Activated naive CD8-positive, alpha-beta T cell (primary cell): ENCODE data around the gene NOL4L.

ENCODE experiments used
- H3K27ac Mint-ChIP-seq: one replicate; pipeline ENCODE4 v1.8.0; 2021; ENCODE audit warnings: mixed read lengths
- H3K27me3 Mint-ChIP-seq: one replicate; pipeline ENCODE4 v1.8.0; 2021; ENCODE audit warnings: mixed read lengths
- H3K36me3 Mint-ChIP-seq: one replicate; pipeline ENCODE4 v1.8.0; 2021; ENCODE audit warnings: mixed read lengths
- H3K4me1 Mint-ChIP-seq: one replicate; pipeline ENCODE4 v1.8.0; 2021; ENCODE audit warnings: low read depth, mixed read lengths
- H3K4me3 Mint-ChIP-seq: one replicate; pipeline ENCODE4 v1.8.0; 2021; ENCODE audit warnings: mild to moderate bottlenecking, mixed read lengths
- H3K9me3 Mint-ChIP-seq: one replicate; pipeline ENCODE4 v1.8.0; 2021; ENCODE audit warnings: low read depth, mixed read lengths

NOL4L gene

GRCh38 chr20:32448306-32449056, 136.7 kb downstream of the NOL4L start:
- Mint-ChIP-seq H3K4me1 (peaks cover 34% of the 10 kb centered on the region), H3K36me3 (no peaks in the 10 kb centered on the region), H3K9me3 (no peaks in the 10 kb centered on the region), H3K27ac (peak overlapping the region; percentile 61), H3K4me3 (no peak overlapping the region), H3K27me3 (no peaks in the 10 kb centered on the region)

- Mint-ChIP-seq H3K27ac (peak overlapping the region; percentile 66), H3K4me1 (peaks cover 37% of the 10 kb centered on the region), H3K36me3 (no peaks in the 10 kb centered on the region), H3K27me3 (no peaks in the 10 kb centered on the region), H3K9me3 (no peaks in the 10 kb centered on the region), H3K4me3 (no peak overlapping the region)
Observed at GRCh38 chr20:32447136-32448027, 137.8 kb downstream of the NOL4L start.

GRCh38 chr20:32446301-32447100, 138.6 kb downstream of the NOL4L start:
- peaks cover 37% of the 10 kb centered on the region for H3K4me1 Mint-ChIP-seq
- no peaks in the 10 kb centered on the region for H3K27me3 Mint-ChIP-seq
- H3K9me3 Mint-ChIP-seq = no peaks in the 10 kb centered on the region
- H3K4me3 Mint-ChIP-seq = no peak overlapping the region
- peak overlapping the region; percentile 66 for H3K27ac Mint-ChIP-seq
- H3K36me3 Mint-ChIP-seq = no peaks in the 10 kb centered on the region

- H3K27ac Mint-ChIP-seq = peak overlapping the region; percentile 83
- no peak overlapping the region for H3K4me3 Mint-ChIP-seq
- H3K27me3 Mint-ChIP-seq = no peaks in the 10 kb centered on the region
- no peaks in the 10 kb centered on the region for H3K9me3 Mint-ChIP-seq
- no peaks in the 10 kb centered on the region for H3K36me3 Mint-ChIP-seq
- peaks cover 40% of the 10 kb centered on the region for H3K4me1 Mint-ChIP-seq
Observed at GRCh38 chr20:32445539-32446273, 139.4 kb downstream of the NOL4L start.

GRCh38 chr20:32444474-32445220, 140.5 kb downstream of the NOL4L start:
- Mint-ChIP-seq H3K27me3 (no peaks in the 10 kb centered on the region), H3K36me3 (no peaks in the 10 kb centered on the region), H3K4me1 (peaks cover 40% of the 10 kb centered on the region), H3K27ac (peak overlapping the region; percentile 83), H3K9me3 (no peaks in the 10 kb centered on the region), H3K4me3 (no peak overlapping the region)

GRCh38 chr20:32443386-32443974, 141.7 kb downstream of the NOL4L start:
- Mint-ChIP-seq H3K9me3 (no peaks in the 10 kb centered on the region), H3K27ac (peak overlapping the region; percentile 78), H3K27me3 (no peaks in the 10 kb centered on the region), H3K36me3 (no peaks in the 10 kb centered on the region), H3K4me3 (no peak overlapping the region), H3K4me1 (peaks cover 45% of the 10 kb centered on the region)

GRCh38 chr20:32442630-32443373, 142.3 kb downstream of the NOL4L start:
- no peaks in the 10 kb centered on the region for H3K36me3 Mint-ChIP-seq
- peak overlapping the region; percentile 23 for H3K27ac Mint-ChIP-seq
- no peaks in the 10 kb centered on the region for H3K9me3 Mint-ChIP-seq
- H3K27me3 Mint-ChIP-seq = no peaks in the 10 kb centered on the region
- no peak overlapping the region for H3K4me3 Mint-ChIP-seq
- H3K4me1 Mint-ChIP-seq = peaks cover 42% of the 10 kb centered on the region

GRCh38 chr20:32441638-32442037, 143.5 kb downstream of the NOL4L start:
- H3K27ac Mint-ChIP-seq = no peak overlapping the region
- H3K9me3 Mint-ChIP-seq = no peaks in the 10 kb centered on the region
- no peaks in the 10 kb centered on the region for H3K27me3 Mint-ChIP-seq
- no peak overlapping the region for H3K4me3 Mint-ChIP-seq
- H3K4me1 Mint-ChIP-seq = peaks cover 41% of the 10 kb centered on the region
- H3K36me3 Mint-ChIP-seq = no peaks in the 10 kb centered on the region

GRCh38 chr20:32440758-32441078, 144.4 kb downstream of the NOL4L start:
- peaks cover 40% of the 10 kb centered on the region for H3K4me1 Mint-ChIP-seq

GRCh38 chr20:32440069-32440757, 144.9 kb downstream of the NOL4L start:
- Mint-ChIP-seq H3K4me3 (no peak overlapping the region), H3K27me3 (no peaks in the 10 kb centered on the region), H3K9me3 (no peaks in the 10 kb centered on the region), H3K36me3 (no peaks in the 10 kb centered on the region), H3K4me1 (peaks cover 36% of the 10 kb centered on the region), H3K27ac (peak overlapping the region; percentile 61)

More at GRCh38 chr20:32440758-32441078, 144.4 kb downstream of the NOL4L start:
- Mint-ChIP-seq H3K27me3 (no peaks in the 10 kb centered on the region), H3K36me3 (no peaks in the 10 kb centered on the region), H3K9me3 (no peaks in the 10 kb centered on the region), H3K27ac (peak overlapping the region; percentile 61), H3K4me3 (no peak overlapping the region)

GRCh38 chr20:32439132-32439829, 145.9 kb downstream of the NOL4L start:
- Mint-ChIP-seq H3K27me3 (no peaks in the 10 kb centered on the region), H3K9me3 (no peaks in the 10 kb centered on the region), H3K4me3 (no peak overlapping the region), H3K27ac (peak overlapping the region; percentile 61), H3K36me3 (no peaks in the 10 kb centered on the region), H3K4me1 (peaks cover 29% of the 10 kb centered on the region)

- Mint-ChIP-seq H3K36me3 (no peaks in the 10 kb centered on the region), H3K27ac (peak overlapping the region; percentile 66), H3K27me3 (no peaks in the 10 kb centered on the region), H3K4me1 (peaks cover 22% of the 10 kb centered on the region), H3K4me3 (no peak overlapping the region), H3K9me3 (no peaks in the 10 kb centered on the region)
Observed at GRCh38 chr20:32438331-32438858, 146.7 kb downstream of the NOL4L start.
